Tibial nerve (tissue), 4 donors: Measurements from ENCODE around the gene ERVFRD-1.

Source experiments
- EP300 ChIP-seq, 2 donors: sonication (generic); formaldehyde crosslinking; IDR thresholded peaks; one replicate each; pipeline ENCODE4 v1.6.1; 2017; ENCODE audit warnings: antibody characterized with exemption in 2 of 2, mild to moderate bottlenecking in 1 of 2
- POLR2A ChIP-seq, 2 donors: fragments of 450-650 bp; IDR thresholded peaks; one replicate each; pipeline ENCODE4 v1.6.1; 2017; ENCODE audit warnings: antibody characterized with exemption in 2 of 2, mild to moderate bottlenecking in 2 of 2, moderate library complexity in 2 of 2
- TF ChIP-seq, protein P1 (sequence below), 5 experiments: fragments of 200-600 bp in 3 of 5; fragments of 450-650 bp in 2 of 5; sonication (generic) in 3 of 5; IDR thresholded peaks; one replicate each; pipeline ENCODE4 v1.5.1; 2016 to 2019; ENCODE audit warnings: antibody characterized with exemption in 5 of 5, mild to moderate bottlenecking in 3 of 5, moderate library complexity in 2 of 5

DNA sequence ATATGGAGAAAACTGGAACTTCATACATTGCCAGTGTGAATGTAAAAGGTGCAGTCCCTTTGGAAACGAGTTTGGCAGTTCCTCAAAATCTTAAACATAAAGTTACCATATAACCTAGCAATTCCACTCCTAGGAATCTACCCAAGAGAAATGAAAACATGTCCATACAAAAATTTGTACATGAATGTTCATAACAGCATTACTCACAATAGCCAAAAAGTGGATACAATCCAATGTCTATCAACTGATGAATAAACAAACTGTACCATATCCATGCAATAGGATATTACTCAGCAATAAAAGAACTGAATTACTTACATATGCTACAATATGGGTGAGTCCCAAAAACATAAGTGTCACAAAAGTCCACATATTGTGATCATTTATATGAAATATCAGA lies 48.7 kb upstream of the ERVFRD-1 start:
- TF ChIP-seq, protein P1, sequence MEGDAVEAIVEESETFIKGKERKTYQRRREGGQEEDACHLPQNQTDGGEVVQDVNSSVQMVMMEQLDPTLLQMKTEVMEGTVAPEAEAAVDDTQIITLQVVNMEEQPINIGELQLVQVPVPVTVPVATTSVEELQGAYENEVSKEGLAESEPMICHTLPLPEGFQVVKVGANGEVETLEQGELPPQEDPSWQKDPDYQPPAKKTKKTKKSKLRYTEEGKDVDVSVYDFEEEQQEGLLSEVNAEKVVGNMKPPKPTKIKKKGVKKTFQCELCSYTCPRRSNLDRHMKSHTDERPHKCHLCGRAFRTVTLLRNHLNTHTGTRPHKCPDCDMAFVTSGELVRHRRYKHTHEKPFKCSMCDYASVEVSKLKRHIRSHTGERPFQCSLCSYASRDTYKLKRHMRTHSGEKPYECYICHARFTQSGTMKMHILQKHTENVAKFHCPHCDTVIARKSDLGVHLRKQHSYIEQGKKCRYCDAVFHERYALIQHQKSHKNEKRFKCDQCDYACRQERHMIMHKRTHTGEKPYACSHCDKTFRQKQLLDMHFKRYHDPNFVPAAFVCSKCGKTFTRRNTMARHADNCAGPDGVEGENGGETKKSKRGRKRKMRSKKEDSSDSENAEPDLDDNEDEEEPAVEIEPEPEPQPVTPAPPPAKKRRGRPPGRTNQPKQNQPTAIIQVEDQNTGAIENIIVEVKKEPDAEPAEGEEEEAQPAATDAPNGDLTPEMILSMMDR (IDR thresholded peaks at IDR 0.05) = no peak
- no peak for TF ChIP-seq EP300 (IDR thresholded peaks at IDR 0.05)
- no peak for TF ChIP-seq POLR2A (IDR thresholded peaks at IDR 0.05)
